Stimulated activated CD8-positive, alpha-beta memory T cell treated with anti-CD3 and anti-CD28 coated beads, Interleukin-12 subunit alpha, Interleukin-12 subunit beta, amount 100 ng/mL, for 24 hours (primary cell): ENCODE measurements around the gene COPS9.
A peak's percentile ranks its signal among the peaks of the same experiment; 100 is the strongest.

Experiments
- DNase-seq: peaks from one replicate; pipeline ENCODE4 v3.0.0-alpha.2; 2020; ENCODE audit errors: extremely low read depth

Gene COPS9

DNA sequence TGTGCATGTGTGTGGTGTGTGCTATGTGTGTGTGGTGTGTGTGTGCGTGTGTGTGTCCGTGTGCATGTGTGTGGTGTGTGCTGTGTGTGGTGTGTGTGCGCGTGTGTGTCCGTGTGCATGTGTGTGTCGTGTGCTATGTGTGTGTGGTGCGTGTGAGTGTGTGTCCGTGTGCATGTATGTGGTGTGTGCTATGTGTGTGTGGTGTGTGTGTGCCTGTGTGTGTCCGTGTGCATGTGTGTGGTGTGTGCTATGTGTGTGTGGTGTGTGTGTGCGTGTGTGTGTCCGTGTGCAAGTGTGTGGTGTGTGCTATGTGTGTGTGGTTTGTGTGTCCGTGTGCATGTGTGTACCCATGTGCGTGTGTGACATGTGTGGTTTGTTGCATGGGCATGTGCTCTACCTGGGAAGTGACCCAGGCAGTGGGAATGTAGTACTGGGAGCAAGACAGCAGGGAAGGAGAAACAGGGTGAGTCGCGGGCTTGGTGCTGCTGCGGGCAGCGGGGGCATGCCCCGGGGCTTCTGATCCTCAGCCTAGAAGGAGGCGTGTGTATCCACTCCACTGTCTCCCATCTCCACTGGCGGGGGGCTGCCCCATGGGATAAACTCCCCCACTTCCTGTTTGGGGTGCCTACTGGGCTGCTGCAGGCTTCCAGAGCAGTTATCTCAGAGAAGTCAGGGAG, 11.9 kb upstream of the COPS9 start:
- DNase-seq: no peak

DNA sequence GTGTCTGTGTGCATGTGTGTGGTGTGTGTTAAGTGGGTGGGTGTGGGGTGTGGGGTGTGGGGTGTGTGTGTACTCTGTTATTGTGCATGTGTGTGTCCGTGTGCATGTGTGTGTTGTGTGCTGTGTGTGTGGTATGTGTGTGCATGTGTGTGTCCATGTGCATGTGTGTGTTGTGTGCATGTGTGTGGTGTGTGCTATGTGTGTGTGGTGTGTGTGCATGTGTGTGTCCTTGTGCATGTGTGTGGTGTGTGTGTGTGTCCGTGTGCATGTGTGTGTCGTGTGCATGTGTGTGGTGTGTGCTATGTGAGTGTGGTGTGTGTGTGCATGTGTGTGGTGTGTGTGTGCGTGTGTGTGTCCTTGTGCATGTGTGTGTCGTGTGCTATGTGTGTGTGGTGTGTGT, 11.3 kb upstream of the COPS9 start:
- DNase-seq: no peak

DNA sequence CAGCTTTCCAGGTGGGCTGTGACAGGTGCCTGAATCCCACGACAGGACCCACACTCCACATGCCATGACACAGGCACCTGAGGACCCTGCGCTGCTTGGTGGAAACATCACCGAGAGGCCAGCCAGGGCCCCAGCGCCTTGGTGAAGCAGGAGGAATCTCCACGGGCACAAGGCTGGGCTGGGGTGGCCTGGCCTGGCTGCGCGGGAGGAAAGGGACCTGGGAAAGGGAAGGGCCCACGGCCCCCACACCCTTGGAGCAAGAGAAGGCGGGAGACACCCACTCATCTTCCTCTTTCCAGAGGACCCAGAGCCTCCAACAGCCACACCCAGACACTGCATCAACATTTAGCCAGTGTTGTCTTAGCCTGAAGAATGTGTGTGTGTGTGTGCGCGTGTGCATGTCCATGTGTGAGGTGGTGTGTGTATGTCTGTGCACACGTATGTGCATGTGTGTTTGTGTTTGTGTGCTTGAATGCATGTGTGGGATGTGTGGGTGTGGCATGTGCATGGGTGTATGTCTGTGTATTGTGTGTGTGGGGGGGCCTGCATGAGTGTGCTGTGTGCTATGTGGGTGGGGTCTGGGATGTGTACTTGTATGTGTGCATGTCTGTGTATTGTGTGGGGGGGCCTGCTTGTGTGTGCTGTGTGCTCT, 10.6 kb upstream of the COPS9 start:
- no peak for DNase-seq

DNA sequence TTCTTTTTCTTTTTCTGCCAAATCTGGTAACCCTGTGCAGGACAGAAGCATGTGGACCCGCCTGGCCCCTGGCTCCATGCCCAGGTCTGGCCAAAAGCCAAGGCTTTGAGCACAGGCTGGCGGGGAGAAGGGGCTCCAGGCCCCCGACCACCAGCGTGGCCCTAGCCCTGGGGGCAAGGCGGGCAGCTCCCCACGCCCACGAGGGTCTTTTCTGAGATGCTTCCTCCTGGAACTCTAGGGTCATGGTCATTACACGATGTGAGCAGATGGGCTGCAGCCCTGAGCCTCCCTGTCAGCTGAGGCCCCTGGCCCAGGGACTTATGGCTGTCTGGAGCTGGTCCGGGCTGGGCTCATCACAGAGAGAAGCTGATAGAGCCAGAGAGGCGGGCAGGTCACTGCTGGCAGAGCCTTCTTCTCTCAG, 10.0 kb upstream of the COPS9 start:
- DNase-seq: no peak

DNA sequence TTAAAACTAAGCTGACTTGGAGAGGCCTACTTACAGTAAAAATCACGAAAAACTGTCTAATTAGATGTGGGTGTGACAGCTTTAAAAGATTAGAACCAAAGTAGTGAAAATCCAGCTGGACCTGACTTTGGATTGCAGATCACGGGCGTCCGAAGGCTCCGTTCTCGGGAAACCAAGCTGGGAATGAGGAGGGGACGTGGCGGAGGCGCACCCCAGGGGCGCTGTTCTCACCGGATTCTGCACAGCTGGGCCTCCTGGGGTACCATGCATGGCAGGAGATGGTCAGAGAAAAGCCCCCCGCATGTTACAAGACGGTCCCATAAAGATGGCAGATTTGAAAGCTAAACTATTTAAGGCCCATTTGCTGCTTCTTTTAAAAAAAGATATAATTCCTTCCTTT, 9.4 kb upstream of the COPS9 start:
- no peak for DNase-seq

DNA sequence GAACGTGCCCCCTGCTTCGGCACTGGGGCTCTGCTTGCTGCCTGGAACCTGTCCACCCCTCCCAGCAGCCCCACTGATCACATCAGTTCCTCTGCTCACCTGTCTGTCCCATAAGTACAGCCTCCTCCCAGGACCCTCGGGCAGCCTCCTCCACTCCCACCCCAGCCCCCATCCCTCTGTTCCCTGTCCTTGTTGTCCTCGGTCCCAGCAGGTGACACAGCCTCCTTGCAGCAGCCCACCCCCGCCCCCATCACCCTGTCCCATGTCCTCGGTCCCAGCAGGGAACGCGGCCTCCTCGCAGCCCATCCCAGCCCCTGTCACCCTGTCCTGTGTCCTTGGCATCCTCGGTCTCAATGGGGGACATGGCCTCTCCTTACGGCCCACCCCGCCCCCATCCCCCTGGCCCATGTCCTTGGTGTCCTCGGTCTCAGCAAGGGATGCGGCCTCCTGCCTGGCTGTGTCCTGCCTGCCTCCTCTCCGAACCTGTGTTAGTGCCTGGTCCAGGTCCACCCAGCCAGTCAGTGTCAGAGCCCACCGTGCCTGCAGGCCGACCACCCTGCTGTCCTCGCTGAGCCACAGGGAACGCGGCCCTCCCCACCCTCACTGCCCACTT, 8.7 kb upstream of the COPS9 start:
- DNase-seq: no peak

DNA sequence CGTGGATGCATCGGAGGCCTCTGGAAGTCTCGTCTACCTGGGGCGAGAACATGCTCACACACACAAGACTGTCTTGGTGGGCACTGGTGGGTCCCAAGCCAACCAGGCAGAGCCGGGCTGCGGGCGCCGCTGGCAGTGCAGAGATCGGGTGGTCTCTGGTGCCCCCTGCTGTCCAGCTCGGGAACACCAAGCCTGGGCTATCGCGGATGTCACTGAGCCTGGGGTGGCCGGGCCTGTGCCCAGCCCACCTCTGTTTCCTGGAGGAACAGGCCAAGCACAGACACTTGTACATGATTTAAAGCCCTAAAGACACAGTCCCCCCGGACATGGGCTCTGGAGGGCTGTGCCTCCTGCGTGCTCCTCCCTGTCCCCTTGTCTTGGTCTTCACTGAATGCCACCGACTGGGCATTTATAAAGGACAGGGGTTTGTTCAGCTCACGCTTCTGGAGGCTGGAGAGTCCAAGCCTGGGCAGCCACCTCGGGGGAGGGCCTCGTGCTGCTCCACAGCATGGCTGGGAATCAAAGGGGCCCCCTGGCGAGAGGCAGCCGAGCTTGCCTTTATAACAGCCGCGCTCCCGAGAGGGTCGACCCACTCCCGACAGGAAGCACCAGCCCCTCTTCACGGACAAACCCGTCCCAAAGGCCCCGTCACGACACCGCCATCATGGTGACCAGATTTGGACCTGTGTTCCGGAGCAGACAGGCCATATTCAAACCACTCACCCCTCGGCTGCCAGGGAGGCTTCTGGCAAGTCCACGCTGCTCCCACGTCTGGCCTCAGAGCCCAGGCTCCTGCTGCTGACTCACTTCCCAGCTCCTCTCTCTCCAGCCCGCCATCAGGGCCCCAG, 7.9 kb upstream of the COPS9 start:
- DNase-seq: peak; percentile 48

DNA sequence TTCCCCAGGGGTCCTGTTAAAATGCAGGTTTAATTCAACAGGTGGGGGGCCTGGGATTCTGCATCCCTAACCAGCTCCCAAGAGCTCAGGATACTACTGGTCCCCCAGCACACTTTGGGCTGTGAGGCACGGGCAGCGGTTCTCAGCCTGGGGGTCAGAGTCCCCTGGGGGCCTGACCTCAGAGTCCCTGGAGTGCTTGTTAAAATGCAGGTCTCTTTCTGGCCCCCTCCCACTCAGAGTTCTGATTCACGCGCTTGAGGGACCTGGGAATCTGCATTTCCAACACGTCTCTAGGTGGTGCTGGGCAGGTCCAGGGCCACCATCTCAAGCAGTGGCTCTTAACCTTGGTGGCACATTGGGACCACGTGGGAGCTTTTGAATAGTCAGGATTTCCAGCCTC, 7.2 kb upstream of the COPS9 start:
- DNase-seq: no peak

DNA sequence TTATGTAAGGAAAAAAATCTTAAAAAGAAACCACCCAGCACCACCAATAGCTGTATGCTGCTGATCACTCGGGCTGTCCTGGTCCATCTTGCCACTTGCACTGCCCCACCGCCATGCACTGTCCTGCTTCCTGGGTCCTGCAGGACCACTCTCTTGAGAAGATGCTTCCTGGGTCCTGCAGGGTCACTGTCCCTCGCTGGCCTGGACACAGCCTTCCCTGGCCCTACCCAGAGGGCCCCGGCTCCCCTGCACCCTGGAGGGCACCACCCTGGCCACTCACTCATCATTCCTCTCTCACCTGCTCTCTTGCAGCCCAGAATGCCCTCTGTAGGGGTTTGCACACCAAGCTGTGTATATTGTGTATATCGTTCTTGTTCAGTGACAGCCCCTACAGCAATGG, 6.8 kb upstream of the COPS9 start:
- no peak for DNase-seq

DNA sequence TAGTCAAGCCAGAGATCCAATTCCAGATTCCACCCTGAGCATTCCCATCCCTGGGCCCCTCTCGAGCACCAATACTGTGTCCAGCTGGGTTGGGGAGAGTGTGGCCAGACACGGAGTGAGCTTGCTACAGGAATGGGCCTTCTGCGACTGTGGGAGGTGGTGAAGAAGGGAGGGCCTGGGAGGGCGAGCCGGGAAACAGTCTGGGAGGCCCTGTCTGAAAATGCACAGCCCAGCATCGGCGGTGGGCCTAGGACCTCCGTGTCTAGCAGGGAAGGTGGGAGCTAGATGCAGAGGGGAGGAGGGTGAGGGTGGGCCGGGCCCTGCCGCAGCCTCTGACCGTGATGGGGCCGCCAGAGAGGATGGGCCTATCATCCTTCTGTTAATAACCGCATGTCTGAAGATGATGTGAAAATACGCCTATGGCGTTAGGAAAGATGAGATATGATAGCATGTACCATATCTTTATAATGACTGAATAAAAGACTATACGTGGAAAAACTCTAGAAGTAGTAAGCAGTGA, 6.2 kb upstream of the COPS9 start:
- DNase-seq: no peak

DNA sequence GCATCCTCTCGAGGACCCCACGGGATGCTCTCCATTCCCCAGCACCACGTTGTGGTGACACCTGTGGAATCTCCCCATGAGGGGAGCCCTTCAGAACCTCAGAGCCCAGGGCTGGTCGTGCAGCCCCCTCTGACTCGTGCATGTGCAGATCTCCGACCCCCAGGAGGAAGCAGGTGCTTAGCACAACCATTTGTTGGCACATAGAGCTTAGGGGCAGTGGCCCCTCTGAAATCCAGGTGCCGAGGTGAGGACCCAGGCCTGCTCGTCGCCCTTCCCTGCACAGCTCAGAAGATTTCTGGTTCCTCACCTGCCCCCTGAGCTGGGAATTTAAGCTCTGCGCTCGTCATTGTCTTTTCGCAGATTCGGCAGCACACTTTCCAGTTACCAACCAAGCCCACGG, 5.6 kb upstream of the COPS9 start:
- no peak for DNase-seq

DNA sequence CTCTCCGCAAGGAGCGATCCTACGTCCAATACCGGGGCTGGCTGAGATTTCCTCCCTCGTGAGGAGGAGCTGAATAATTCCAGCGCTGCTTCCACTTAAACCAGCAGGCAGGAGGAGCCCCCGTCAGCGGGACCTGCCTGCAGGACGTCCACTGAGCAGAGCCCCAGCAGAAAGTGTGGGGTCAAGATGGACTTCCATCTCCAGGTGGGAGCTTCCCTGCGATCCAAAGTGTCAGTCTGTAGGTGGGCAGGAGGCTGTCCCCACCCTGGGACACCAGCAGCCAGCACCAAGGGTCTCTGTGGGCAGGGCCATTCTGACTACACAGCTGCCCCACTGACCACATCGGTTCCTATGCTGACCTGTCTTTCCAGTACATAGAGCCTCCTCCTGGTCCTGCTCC, 4.8 kb upstream of the COPS9 start:
- DNase-seq: no peak

DNA sequence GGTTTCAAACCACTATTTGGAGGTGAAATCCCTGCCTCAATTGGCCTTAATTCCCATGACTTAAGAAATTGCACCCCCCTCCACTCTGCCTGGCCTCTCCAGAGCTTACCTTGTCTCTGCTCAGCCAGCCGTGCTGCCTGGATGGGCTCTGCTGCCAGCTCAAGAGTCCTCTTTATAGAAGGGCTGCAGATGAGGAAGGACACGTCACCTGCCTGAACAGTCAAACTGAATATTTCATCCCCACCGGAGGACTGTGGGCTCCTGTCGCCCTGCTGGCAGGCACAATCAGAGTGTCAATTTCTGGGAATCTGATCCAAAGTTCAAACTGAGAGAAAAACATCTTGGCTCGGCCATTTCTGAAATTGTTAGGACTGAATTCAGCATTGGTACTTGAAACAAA, 4.4 kb upstream of the COPS9 start, which contains the start of gene OTOS:
TSS of gene OTOS (minus strand) at position 148 of the 400 bp plus-strand sequence. CDS start 332 bp downstream, outside the sequence.
- DNase-seq: no peak

DNA sequence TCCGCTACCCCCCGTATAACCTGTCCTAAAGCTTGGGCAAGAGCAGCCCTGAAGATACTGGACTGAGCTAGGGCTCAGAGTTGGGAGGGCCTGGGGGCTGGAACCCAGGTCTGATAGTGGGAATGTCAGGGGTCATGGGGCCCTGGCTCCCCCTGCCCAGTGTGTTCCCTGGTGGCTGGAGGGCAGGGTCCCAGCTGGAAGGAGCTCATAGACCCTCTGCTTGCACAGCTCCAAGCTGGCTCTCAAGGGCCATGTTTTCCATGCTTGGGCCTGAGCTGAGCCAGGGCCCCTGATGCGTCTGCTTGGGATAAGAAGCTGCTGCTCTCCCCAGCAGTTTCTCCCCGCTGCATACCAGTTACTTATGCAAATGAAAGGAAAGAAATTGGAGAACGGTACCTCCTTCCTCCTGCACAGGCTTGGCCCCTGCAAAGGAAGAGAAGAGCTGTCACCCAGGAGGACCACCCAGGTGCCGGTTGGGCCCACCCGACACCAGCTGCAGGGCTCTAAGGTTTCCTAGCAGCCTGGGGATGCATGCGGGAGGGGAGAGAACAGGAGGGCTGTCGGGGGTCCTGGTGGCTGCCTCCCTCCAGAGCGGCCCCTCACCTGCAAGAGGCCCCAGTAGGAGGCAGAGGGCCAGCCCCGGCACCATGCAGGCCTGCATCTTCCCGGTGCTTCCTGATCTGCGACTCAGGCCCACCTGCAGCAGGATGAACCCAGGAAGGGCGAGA, 3.7 kb upstream of the COPS9 start:
- no peak for DNase-seq

DNA sequence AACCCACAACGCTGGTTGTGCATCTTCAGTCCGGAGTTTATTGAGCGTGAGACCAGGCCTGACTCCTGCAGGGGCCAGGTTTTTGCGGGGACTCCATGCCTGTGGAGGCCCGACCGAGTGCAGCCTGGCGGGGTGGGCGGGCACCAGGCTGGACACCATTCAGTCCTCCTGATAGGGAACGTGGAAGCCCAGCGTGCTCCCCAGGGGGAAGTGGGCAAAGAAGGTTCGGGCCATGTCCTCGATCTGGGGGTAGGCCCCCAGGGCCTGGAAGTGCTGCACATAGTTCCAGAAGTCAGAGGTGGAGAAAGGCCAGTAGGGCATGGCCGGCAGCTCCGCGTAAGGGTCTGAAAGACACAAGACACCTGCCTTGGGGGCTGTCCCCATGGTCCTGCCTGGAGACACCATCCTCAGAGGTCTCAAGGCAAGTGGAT, 2.9 kb upstream of the COPS9 start:
- no peak for DNase-seq

DNA sequence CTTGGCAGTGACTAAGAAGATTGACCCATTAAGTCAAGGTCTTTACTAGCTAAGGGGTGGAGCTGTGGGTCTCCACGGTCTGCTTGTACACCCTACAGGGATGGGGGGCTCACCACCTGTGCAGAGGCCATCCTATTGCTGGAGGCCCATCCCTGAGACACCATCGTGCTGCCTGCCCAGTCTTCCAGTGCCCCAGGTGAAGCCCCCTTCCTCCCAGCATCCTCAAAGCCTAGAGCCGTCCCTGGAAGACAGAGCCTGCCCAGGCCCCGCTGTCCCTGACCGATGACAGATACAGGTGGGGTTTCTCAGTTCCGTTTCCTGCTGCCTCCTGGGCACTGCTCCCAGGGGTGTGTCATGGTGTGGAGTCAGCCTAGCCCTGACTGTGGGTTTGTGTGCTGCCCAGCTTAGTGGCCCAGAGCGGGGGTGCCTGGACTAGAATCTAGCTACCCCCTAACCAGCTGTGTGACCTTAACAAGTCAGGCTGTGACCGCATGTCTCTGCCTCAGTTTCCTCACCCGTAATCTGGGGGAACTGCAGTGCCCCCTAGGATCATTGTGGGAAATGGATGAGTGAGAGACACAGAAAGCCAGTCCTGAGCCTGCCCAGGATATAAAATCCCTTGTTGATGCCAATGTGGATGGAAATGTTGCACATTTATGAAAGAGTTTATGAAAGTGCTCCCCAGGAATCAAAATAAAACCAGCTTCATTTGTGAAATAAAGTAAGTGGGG, 2.3 kb upstream of the COPS9 start:
- no peak for DNase-seq

DNA sequence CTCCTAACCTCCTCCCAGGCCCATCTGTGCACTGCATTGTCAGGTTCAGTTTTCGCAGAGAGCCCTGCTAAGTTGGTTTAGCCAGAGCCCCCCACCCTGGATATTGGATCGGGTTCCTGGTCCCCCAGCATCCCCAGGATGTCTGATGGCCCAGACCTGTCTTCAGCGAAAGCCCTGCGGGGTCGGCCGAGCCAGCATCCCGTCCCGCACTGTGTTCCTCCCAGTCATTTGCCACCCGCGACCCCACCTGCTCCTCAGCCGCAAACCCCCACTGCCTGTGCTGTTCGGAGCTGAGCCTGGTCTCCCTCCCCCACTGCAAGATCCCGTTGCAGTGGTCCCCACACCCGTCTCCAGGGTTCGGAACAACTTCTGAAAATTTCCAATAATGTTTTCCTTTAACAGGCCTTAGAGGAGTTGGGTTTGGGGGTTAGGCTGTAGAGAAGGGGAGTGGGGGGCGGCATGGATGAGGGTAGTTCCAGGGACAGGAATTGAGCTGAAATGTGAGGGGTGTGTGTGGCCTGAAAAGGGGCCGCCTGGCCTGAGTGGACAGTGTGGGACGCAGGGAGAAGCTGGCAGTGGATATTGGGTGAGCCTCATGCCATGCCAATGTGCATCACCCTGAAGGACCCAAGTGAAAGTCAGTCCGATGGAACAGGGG, 1.6 kb upstream of the COPS9 start:
- DNase-seq: no peak

DNA sequence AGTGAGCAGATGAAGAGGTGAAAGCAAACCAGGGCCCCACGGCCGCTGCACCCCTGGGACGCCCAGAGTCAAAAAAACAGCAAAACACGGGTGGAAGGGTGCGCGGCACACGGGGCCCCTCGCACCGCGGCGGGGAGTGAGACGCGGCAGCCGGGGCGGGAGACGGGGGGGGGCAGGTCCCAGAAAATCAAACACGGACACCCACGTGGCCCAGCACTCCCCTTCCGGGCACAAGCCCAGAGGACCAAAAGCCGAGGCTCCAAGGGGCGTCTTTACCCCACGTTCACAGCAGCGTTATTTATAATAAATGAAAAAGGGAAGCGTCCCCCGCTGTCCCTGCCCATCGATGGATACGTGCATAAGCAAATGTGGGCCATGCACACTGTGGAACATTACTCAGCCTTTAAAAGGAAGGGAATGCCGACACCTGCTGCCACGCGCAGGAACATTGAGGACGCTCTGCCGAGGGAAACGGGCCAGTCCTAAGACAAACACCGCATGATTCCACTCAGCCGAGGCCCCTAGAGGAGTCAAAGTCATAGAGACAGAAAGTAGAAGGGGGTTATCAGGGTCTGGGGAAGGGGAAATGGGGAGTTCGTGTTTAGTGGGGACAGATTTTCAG, 677 bp upstream of the COPS9 start:
- DNase-seq: peak; percentile 9

DNA sequence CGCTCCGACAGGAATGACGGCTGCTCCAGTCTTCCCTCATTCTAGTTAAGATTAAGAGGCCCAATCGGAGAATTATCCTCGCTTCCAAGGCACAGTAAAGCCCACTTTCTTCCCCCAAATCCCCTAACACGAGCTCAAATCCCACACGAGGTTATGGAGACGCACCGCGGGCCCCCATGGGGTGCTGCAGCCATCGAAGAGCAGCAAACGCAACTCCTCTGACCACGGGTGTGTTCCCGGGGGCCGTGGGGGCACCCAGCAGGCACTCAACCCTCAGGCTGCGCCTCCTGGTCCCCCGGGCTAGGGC, 446 bp downstream of the COPS9 start:
- DNase-seq: no peak

DNA sequence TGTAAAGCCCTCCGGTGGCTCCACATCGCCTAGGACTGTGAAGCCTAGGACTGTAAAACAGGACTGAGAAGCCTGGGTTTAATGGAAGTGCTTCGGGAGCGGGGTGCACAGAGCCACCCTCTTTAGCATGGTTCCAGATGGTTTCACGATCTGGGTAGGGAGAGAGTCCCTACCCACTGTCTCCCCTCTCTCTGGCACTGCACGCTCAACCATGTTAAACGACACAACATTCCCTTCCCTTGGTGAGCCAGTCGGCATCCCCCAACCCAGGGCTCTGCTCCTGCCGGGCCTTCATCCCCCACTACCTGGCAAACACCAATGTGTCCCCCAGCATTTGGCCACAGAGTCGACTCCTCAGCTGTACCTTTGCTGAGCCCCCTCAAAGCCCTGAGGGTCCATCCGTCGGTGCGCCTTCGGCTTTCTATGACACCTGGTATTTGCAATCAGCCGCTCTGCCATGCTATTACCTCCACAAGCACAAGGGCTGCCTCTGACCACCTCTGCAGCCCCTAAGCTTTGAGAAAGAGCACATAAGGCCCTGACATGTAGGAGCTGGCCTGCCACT, 1.1 kb downstream of the COPS9 start:
- no peak for DNase-seq
